ENCODE data around the gene PDILT. TPM values are rescaled to one million over a fixed set of nuclear protein-coding genes. Genes with fewer than 3 reads are reported as not detected.

The PDILT gene
- total and polyA plus RNA-seq, 2 of the 8 experiments (the other 6 are each of a cell fraction or from before 2014, with no cell fraction given), result not detected

- no peak overlapping the region for H3K18ac ChIP-seq (ENCODE audit: extremely low read depth, low read length)
- POLR2A ChIA-PET (ENCODE audit: partially characterized antibody), result interaction anchor here (1.1 kb wide), 1 partner anchor 10 kb away, joined by 3 read pairs; no protein-coding TSS in a partner anchor
- no peak overlapping the region for H3K4me2 ChIP-seq (ENCODE audit: insufficient read depth in 1 of 2, low read depth in 2 of 2, low read length in 2 of 2)
- H2BK5ac ChIP-seq (ENCODE audit: low read depth, low read length), result no peak overlapping the region
- no peaks in the 10 kb centered on the region for H3K4me1 ChIP-seq (replicated peaks in 1 of 4; ENCODE audit: control insufficient read depth in 3 of 4, insufficient read depth in 4 of 4, low read length in 3 of 4)
- H3K23me2 ChIP-seq (ENCODE audit: low read depth, low read length), result no peaks in the 10 kb centered on the region; the same call in 1 of the 2 replicates
- H3K23ac ChIP-seq (ENCODE audit: insufficient read length), result no peak overlapping the region
- H3K4me3 ChIP-seq (ENCODE audit: extremely low read depth in 1 of 4, insufficient read depth in 2 of 4, low read depth in 3 of 4, low read length in 4 of 4), result no peak overlapping the region
- no peaks in the 10 kb centered on the region for H3K36me3 ChIP-seq (ENCODE audit: control insufficient read depth in 2 of 4, insufficient read depth in 4 of 4, low read length in 3 of 4)
- H3K27ac ChIP-seq (ENCODE audit: low read depth, low read length), result no peak overlapping the region
- H3K79me1 ChIP-seq (ENCODE audit: low read depth, low read length), result no peaks in the 10 kb centered on the region
- H3K4ac ChIP-seq (replicated peaks; ENCODE audit: insufficient read length, low read depth, low read length), result no peak overlapping the region
- H2AK5ac ChIP-seq (ENCODE audit: low read depth, low read length), result no peak overlapping the region
- H2BK20ac ChIP-seq (ENCODE audit: low read length), result no peak overlapping the region
- H3K79me2 ChIP-seq (ENCODE audit: control insufficient read depth in 1 of 2, insufficient read depth in 2 of 2, low read length in 2 of 2), result no peaks in the 10 kb centered on the region
- H4K5ac ChIP-seq (ENCODE audit: insufficient read length, low read depth, low read length), result no peak overlapping the region
- 87% methylated on average over 9 of the region's 9 CpGs; no CpG with 5 or more reads in 1 of the 2 experiments for WGBS, 2 experiments (ENCODE audit: extremely low coverage in 1 of 2, insufficient coverage in 1 of 2, insufficient read length in 1 of 2, insufficient replicate concordance in 2 of 2, low coverage in 1 of 2, low lambda C conversion rate in 2 of 2, missing lambda C conversion rate in 1 of 2)
- H2BK120ac ChIP-seq (replicated peaks; ENCODE audit: low read depth, low read length), result no peak overlapping the region
- DNase-seq (ENCODE audit: low read depth in 1 of 2, low spot score in 2 of 2) (no peak), FAIRE-seq (no peak)
- H3K9ac ChIP-seq (replicated peaks in 1 of 4; ENCODE audit: extremely low read depth in 1 of 4, low read depth in 3 of 4, low read length in 3 of 4), result no peak overlapping the region
- H3K56ac ChIP-seq (replicated peaks; ENCODE audit: insufficient read length, low read depth, low read length), result no peak overlapping the region
- no peak overlapping the region for H2BK15ac ChIP-seq (ENCODE audit: low read length)
- H4K20me1 ChIP-seq (replicated peaks in 1 of 2; ENCODE audit: control insufficient read depth in 1 of 2, insufficient read depth in 2 of 2, low read length in 2 of 2), result no peaks in the 10 kb centered on the region
- no peaks in the 10 kb centered on the region for H3K27me3 ChIP-seq (replicated peaks in 1 of 4; ENCODE audit: control insufficient read depth in 3 of 4, extremely low read depth in 1 of 4, insufficient read depth in 3 of 4, low read length in 3 of 4)
- H3K14ac ChIP-seq (ENCODE audit: insufficient read length), result no peak overlapping the region
- CTCF ChIA-PET (ENCODE audit: partially characterized antibody), result interaction anchor here (0.9 to 1.4 kb wide), 6 partner anchors 15 to 416 kb away, joined by 3 to 7 read pairs (median 4); no protein-coding TSS in a partner anchor
- H2AFZ ChIP-seq (ENCODE audit: low read length), result no peak overlapping the region; the same call in 1 of the 2 replicates
- H3K9me3 ChIP-seq (ENCODE audit: insufficient read depth in 2 of 2, low read depth in 1 of 2, low read length in 1 of 2), result no peaks in the 10 kb centered on the region
- H4K8ac ChIP-seq (ENCODE audit: extremely low read depth, insufficient read depth, low read length), result no peak overlapping the region
- no peak overlapping the region for H2BK12ac ChIP-seq (ENCODE audit: low read depth, low read length)
- H4K91ac ChIP-seq (replicated peaks; ENCODE audit: insufficient read length, low read length), result no peak overlapping the region
- TF ChIP-seq RNF2 (IDR thresholded peaks at IDR 0.05; ENCODE audit: borderline replicate concordance, low read depth, low read length, missing control alignments, poor library complexity, severe bottlenecking) (no peak), ATF2 (IDR thresholded peaks at IDR 0.05; ENCODE audit: low read length) (no peak), BACH1 (IDR thresholded peaks at IDR 0.05; ENCODE audit: low read length) (no peak), HDAC6 (IDR thresholded peaks at IDR 0.05; ENCODE audit: low read depth, low read length) (no peak), GABPA (IDR thresholded peaks at IDR 0.05; ENCODE audit: borderline replicate concordance, insufficient read depth, low read length) (no peak), PHF8 (conservative IDR thresholded peaks at IDR 0.05; ENCODE audit: low read depth, low read length) (no peak), MAFK (IDR thresholded peaks at IDR 0.05; ENCODE audit: low read depth, low read length) (no peak), EP300 (IDR thresholded peaks at IDR 0.05; ENCODE audit: borderline replicate concordance in 1 of 2, low read depth in 2 of 2, low read length in 2 of 2) (no peak), CREB1 (IDR thresholded peaks at IDR 0.05) (no peak), EZH2 (IDR thresholded peaks at IDR 0.05; ENCODE audit: low read depth, low read length, severe bottlenecking) (no peak), SP4 (IDR thresholded peaks at IDR 0.05; ENCODE audit: low read length) (no peak)
These were observed 80.9 kb downstream of the PDILT start for GRCh38 chr16:20323591-20324117.

Data from H1 (cell line).